ENCODE data around the gene TRIM17.

- TF ChIP-seq CTCF (IDR thresholded peaks at IDR 0.05) (no peak), POLR2AphosphoS5 (IDR thresholded peaks at IDR 0.05) (peak in 1 of 2 donors; percentile 25), POLR2A (IDR thresholded peaks at IDR 0.05; ENCODE audit: low read depth) (no peak)
Observed at GRCh38 chr1:228464487-228464983, 47.9 kb upstream of the TRIM17 start.
